CD1c-positive myeloid dendritic cell (primary cell): Measurements from ENCODE around the gene SLC25A44.

Experiments used
- DNase-seq: peaks from one replicate; pipeline ENCODE4 v3.0.0-alpha.2; 2016; ENCODE audit errors: extremely low spot score

SLC25A44 gene

GRCh38 chr1:156241311-156241811 lies 47.5 kb downstream of the SLC25A44 start:
- peak; percentile 21 for DNase-seq

- no peak for DNase-seq
Observed at GRCh38 chr1:156241926-156242325, 48.0 kb downstream of the SLC25A44 start, which contains the start of gene BGLAP. Gene BGLAP (plus strand): TSS chr1:156242184. CDS start chr1:156242232, 48 bp downstream.

DNA sequence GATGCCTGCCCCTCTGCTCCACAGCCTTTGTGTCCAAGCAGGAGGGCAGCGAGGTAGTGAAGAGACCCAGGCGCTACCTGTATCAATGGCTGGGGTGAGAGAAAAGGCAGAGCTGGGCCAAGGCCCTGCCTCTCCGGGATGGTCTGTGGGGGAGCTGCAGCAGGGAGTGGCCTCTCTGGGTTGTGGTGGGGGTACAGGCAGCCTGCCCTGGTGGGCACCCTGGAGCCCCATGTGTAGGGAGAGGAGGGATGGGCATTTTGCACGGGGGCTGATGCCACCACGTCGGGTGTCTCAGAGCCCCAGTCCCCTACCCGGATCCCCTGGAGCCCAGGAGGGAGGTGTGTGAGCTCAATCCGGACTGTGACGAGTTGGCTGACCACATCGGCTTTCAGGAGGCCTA lies 48.8 kb downstream of the SLC25A44 start:
- no peak for DNase-seq

GRCh38 chr1:156244126-156244525 lies 50.2 kb downstream of the SLC25A44 start:
- DNase-seq: no peak

DNA sequence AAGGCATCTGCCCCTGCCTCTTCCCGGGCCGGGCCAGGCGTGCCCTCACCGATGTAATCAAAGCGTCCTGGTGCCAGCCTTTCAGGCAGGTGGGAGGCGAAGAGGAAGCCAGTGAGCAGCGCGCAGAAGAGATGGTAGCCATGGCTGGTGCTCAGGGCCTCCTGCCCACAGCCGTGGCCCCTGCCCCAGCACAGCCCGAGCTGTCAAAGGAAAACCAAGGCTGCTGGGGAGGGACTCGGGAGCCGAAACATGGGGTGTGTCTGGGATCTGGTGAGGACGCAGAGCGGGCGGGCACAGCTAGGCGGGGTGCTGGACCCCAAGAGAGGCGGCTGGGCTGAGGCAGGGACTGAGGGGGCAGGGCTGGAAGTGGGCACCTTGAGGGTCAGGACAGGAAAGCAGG lies 50.8 kb downstream of the SLC25A44 start:
- no peak for DNase-seq

- DNase-seq: peak; percentile 28
Observed at GRCh38 chr1:156245451-156246232, 51.7 kb downstream of the SLC25A44 start.

DNA sequence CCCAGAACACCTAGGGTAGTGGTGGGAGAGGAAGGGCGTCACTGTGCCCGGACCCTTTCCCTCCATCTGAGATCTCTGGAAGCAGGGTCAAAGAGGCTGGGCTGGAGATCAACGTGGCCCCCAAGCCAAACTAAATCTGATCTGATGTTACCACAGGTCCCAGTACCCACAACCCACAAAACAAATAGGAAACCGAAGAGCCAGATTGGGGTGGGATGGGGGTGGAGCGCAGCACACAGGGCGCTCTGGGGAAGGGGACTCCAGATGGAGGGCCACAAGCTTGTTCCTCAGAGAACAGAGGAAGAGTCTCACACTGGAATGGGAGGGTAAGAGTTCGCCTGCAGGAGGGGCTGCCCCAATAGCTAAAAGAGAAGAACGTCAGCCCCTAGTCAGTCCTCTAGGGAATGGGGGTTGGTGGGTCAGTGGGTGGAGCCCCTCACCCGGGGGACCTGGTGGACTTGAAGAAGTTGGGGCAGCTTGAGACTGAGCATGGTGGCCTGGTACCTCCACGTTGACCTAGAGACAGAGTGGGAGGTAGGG lies 52.4 kb downstream of the SLC25A44 start:
- DNase-seq: no peak

DNA sequence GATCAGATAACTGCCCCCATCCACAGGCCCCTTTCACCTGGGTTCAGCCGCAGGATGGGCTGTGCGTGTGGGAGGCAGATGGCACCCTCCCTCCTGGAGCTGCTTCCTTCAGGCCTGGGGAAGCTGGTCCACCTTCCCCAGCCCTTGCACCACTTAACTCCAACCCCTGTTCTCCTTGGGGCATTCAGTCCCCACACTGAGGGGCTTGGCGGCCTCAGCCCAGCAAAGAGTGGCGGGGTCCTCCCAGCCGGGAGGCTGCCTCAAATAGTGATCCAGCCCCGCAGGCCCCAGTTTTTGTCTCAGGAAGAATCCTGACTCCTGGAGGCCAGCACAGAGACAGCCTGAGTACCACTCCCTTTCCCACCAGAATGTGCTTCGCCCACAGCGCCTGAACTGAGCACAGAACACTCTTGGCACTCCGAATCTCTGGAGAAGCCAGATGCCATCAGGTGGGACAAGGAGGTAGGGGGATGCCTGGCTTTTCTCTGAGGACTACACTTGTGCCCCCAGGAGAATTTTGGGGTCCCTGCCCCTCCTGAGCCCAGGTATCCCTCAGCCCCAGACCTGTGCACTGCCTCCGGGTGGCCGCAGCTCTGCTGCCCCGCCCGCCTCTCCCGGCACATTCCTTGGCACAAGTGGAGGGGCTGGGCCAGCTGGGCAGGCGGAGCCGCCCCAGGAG lies 53.0 kb downstream of the SLC25A44 start:
- DNase-seq: no peak

DNA sequence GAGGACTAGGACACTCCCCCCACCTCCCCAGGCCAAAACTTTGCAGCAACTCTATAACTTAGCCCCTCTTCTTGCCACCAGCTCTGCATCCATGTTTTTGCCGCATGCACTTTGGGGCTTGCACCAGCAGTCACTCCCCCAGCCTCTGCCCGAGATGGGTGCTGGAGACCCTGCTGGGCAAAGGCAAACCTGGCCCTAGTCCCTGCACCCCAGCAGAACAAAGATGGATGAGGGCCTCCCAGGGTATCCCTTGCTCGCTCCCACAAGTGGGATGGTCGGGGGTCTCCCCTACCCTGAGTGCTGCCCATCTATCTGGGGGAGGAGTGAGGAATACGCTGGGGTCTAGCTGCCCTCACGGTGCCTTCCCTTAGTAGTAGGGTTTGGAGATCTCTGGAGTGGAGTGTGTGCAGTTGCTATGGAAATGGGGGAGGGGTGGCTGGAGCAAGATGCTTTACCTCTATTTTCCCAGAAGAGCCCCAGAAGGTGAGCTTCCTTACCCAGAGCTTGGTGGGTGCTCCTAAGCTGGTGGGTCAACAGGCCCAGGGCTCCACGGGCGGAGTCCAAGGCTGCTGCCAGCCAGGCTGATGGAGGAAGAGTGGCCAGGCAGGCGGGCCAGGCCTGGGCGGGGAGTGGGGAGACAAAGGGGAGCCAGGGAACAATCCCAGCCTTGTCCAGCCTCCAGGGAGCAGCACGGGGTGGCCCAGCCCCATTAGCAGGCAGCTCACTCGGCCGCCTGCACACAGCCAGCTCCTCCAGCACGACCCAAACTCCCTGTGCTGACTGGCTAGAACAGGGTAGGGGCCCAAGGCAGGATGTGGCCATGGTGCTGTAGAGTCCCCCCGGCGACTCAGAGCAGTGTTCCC lies 53.8 kb downstream of the SLC25A44 start, which contains the start of gene PAQR6:
TSS of gene PAQR6 (minus strand) at position 597 of the 863 bp plus-strand sequence. CDS start 1,325 bp downstream, outside the sequence.
- DNase-seq: no peak

DNA sequence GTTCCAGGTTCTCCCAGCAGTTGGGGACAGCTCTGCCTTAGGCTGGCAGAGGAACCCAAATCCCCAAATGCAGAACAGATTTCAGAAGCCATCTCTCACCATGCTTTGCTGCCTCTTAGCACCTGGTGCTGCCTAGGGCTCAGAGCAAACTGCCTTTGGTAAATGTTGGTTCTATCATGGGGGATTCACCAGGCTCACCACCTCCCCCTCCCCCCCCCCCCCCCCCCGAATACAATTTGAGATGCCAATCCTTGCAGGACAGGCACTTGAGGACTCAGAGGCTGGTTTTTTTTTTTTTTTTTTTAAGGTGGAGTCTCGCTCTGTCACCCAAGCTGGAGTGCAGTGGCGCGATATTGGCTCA lies 54.4 kb downstream of the SLC25A44 start:
- DNase-seq: no peak

- DNase-seq: no peak
Observed at GRCh38 chr1:156249593-156249992, 55.7 kb downstream of the SLC25A44 start.

DNA sequence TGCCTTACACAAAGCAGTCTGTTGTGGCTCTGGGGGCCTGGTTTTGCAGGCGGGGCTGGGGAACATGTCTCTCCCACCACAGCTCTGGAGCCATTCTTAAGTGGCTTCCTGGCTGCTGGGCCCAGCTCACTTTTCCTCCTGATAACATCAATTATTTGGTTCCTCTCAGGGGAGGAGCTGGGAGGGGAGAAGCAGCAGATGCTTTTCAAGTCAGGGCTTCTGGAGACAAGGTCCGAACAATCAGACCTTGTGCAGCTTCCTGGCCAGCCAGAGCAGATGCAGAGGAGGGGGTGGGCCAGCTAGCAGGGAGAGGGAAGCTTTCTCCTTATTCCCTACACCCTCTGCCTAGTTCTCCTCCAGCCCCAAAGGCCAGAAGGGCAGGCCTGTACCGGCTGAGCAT lies 57.6 kb downstream of the SLC25A44 start:
- no peak for DNase-seq

GRCh38 chr1:156253634-156254033 lies 59.7 kb downstream of the SLC25A44 start:
- DNase-seq: no peak

GRCh38 chr1:156257711-156258110 lies 63.8 kb downstream of the SLC25A44 start:
- no peak for DNase-seq

- no peak for DNase-seq
Observed at GRCh38 chr1:156258859-156259258, 65.0 kb downstream of the SLC25A44 start.

- DNase-seq: no peak
Observed at GRCh38 chr1:156259805-156260204, 65.9 kb downstream of the SLC25A44 start.

GRCh38 chr1:156260896-156261295 lies 67.0 kb downstream of the SLC25A44 start:
- DNase-seq: no peak
